Prostate gland (tissue), 2 donors: ENCODE data around the gene UCHL1.

Experiments used
- CTCF ChIP-seq, 4 experiments: fragments of 200-600 bp in 2 of 4; fragments of 450-650 bp in 2 of 4; sonication (generic) in 2 of 4; IDR thresholded peaks; 1 replicate in 3 of 4; 2 replicates in 1 of 4; pipeline ENCODE4 v1.5.1; 2016 to 2019; ENCODE audit warnings: antibody characterized with exemption in 4 of 4, mild to moderate bottlenecking in 2 of 4, moderate library complexity in 2 of 4
- POLR2A ChIP-seq: fragments of 450-650 bp; IDR thresholded peaks from one replicate; pipeline ENCODE4 v1.6.1; 2016; ENCODE audit warnings: antibody characterized with exemption, mild to moderate bottlenecking

- TF ChIP-seq CTCF (IDR thresholded peaks at IDR 0.05) (no peak), POLR2A (no peak)
Observed at GRCh38 chr4:41207291-41207831, 49.4 kb upstream of the UCHL1 start.
